H9 (cell line): Measurements from ENCODE around the gene KDR. TPM values are rescaled to one million over a fixed set of nuclear protein-coding genes. Genes with fewer than 3 reads are reported as not detected.

ENCODE experiments used
- DNase-seq: peaks from one replicate; pipeline ENCODE4 v3.0.0-alpha.2; 2017
- H2AFZ ChIP-seq: one replicate; pipeline ENCODE4 v1.6.1; 2013; ENCODE audit warnings: mild to moderate bottlenecking, low read length, control low read depth, moderate library complexity
- H2AK5ac ChIP-seq: 2 replicates; pipeline ENCODE4 v1.6.1; 2013; ENCODE audit warnings: low read length, control low read depth, mixed read lengths; ENCODE audit not compliant: insufficient read length
- H2BK120ac ChIP-seq: one replicate; pipeline ENCODE4 v1.6.1; 2013; ENCODE audit warnings: low read depth, mild to moderate bottlenecking, low read length, control low read depth, inconsistent platforms; ENCODE audit not compliant: poor library complexity, severe bottlenecking
- H2BK12ac ChIP-seq: 2 replicates; pipeline ENCODE4 v1.6.1; 2013; ENCODE audit warnings: low read length, control low read depth, mixed read lengths, low read depth; ENCODE audit not compliant: insufficient read length
- H2BK15ac ChIP-seq: 2 replicates; pipeline ENCODE4 v1.6.1; 2013; ENCODE audit warnings: low read depth, low read length, control low read depth
- H2BK20ac ChIP-seq: one replicate; pipeline ENCODE4 v1.6.1; 2013; ENCODE audit warnings: low read depth, mild to moderate bottlenecking, low read length, control low read depth, inconsistent platforms; ENCODE audit not compliant: poor library complexity, severe bottlenecking
- H2BK5ac ChIP-seq: 2 replicates; pipeline ENCODE4 v1.6.1; 2013; ENCODE audit warnings: low read length, control low read depth, mixed read lengths; ENCODE audit not compliant: insufficient read length
- H3K14ac ChIP-seq: 2 replicates; pipeline ENCODE4 v1.6.1; 2013; ENCODE audit warnings: low read length, control low read depth; ENCODE audit not compliant: insufficient read depth
- H3K18ac ChIP-seq: 2 replicates; pipeline ENCODE4 v1.6.1; 2013; ENCODE audit warnings: low read depth, mild to moderate bottlenecking, mixed read lengths, low read length, control low read depth; ENCODE audit not compliant: insufficient read length
- H3K23ac ChIP-seq: 2 replicates; pipeline ENCODE4 v1.6.1; 2013; ENCODE audit warnings: low read length, control low read depth, mixed read lengths, low read depth; ENCODE audit not compliant: insufficient read length
- H3K23me2 ChIP-seq: 2 replicates; pipeline ENCODE4 v1.6.1; 2013; ENCODE audit warnings: low read depth, mild to moderate bottlenecking, mixed read lengths, low read length, control low read depth; ENCODE audit not compliant: insufficient read length, poor library complexity, severe bottlenecking
- H3K27ac ChIP-seq: 2 replicates; pipeline ENCODE4 v1.5.1; 2013; ENCODE audit warnings: low read length, control low read depth, mixed read lengths, low read depth; ENCODE audit not compliant: insufficient read length
- H3K27me3 ChIP-seq: 2 replicates; pipeline ENCODE4 v1.6.1; 2013; ENCODE audit warnings: low read length, control low read depth, inconsistent platforms; ENCODE audit not compliant: insufficient read depth
- H3K4ac ChIP-seq: 2 replicates; pipeline ENCODE4 v1.6.1; 2013; ENCODE audit warnings: low read depth, mild to moderate bottlenecking, control low read depth, inconsistent platforms, low read length, moderate library complexity
- H3K4me1 ChIP-seq: 2 replicates; pipeline ENCODE4 v1.6.1; 2013; ENCODE audit warnings: low read length, control low read depth, inconsistent platforms; ENCODE audit not compliant: insufficient read depth
- H3K4me2 ChIP-seq: 2 replicates; pipeline ENCODE4 v1.6.1; 2013; ENCODE audit warnings: low read length, control low read depth, mixed read lengths; ENCODE audit not compliant: insufficient read length, insufficient read depth
- H3K56ac ChIP-seq: 2 replicates; pipeline ENCODE4 v1.6.1; 2013; ENCODE audit warnings: low read depth, mild to moderate bottlenecking, mixed read lengths, low read length, control low read depth; ENCODE audit not compliant: insufficient read length
- H3K79me1 ChIP-seq: 2 replicates; pipeline ENCODE4 v1.6.1; 2013; ENCODE audit warnings: low read depth, mild to moderate bottlenecking, moderate library complexity, low read length, control low read depth, inconsistent platforms; ENCODE audit not compliant: insufficient read depth, poor library complexity, severe bottlenecking
- H3K79me2 ChIP-seq: 2 replicates; pipeline ENCODE4 v1.6.1; 2013; ENCODE audit warnings: low read length, control low read depth, inconsistent platforms; ENCODE audit not compliant: insufficient read depth
- H3K9ac ChIP-seq: 2 replicates; pipeline ENCODE4 v1.6.1; 2013; ENCODE audit warnings: low read length, control low read depth, mixed read lengths; ENCODE audit not compliant: insufficient read length; ENCODE audit errors: extremely low read depth
- H3K9me3 ChIP-seq: one replicate; pipeline ENCODE4 v1.6.1; 2013; ENCODE audit warnings: low read depth, low read length, inconsistent platforms; ENCODE audit not compliant: control insufficient read depth
- H3T11ph ChIP-seq: one replicate; pipeline ENCODE4 v1.6.1; 2013; ENCODE audit warnings: mild to moderate bottlenecking, low read length, control low read depth, inconsistent platforms
- H4K20me1 ChIP-seq: one replicate; pipeline ENCODE4 v1.6.1; 2013; ENCODE audit not compliant: control insufficient read depth, insufficient read length, insufficient read depth
- H4K5ac ChIP-seq: 2 replicates; pipeline ENCODE4 v1.6.1; 2013; ENCODE audit warnings: low read depth, mild to moderate bottlenecking, mixed read lengths, low read length, control low read depth; ENCODE audit not compliant: insufficient read length
- H4K8ac ChIP-seq: replicated peaks from 2 replicates; pipeline ENCODE4 v1.6.1; 2013; ENCODE audit warnings: low read length, control low read depth, mixed read lengths, low read depth; ENCODE audit not compliant: insufficient read length
- H4K91ac ChIP-seq: 2 replicates; pipeline ENCODE4 v1.6.1; 2013; ENCODE audit warnings: low read depth, mild to moderate bottlenecking, moderate library complexity, mixed read lengths, low read length, control low read depth; ENCODE audit not compliant: insufficient read length
- H3K27ac Mint-ChIP-seq, 3 experiments: 2 replicates in 2 of 3; 3 replicates in 1 of 3; pipeline ENCODE4 v1.8.0; 2020 to 2021; ENCODE audit warnings: mixed read lengths in 3 of 3, mild to moderate bottlenecking in 1 of 3, moderate library complexity in 1 of 3
- H3K27me3 Mint-ChIP-seq: 2 replicates; pipeline ENCODE4 v1.8.0; 2021; ENCODE audit warnings: low read depth, mild to moderate bottlenecking, moderate library complexity, mixed read lengths
- H3K36me3 Mint-ChIP-seq, 3 experiments: 2 replicates in 2 of 3; 3 replicates in 1 of 3; pipeline ENCODE4 v1.8.0; 2020 to 2021; ENCODE audit warnings: low read depth in 3 of 3, mixed read lengths in 3 of 3; ENCODE audit not compliant: insufficient read depth in 1 of 3
- H3K4me1 Mint-ChIP-seq, 2 experiments: 2 replicates each; pipeline ENCODE4 v1.8.0; 2020; ENCODE audit warnings: mixed read lengths in 2 of 2
- H3K4me3 Mint-ChIP-seq, 2 experiments: 2 replicates in 1 of 2; 3 replicates in 1 of 2; pipeline ENCODE4 v1.8.0; 2020 to 2021; ENCODE audit warnings: mild to moderate bottlenecking in 2 of 2, mixed read lengths in 2 of 2, moderate library complexity in 1 of 2
- H3K9me3 Mint-ChIP-seq, 2 experiments: 2 replicates in 1 of 2; 3 replicates in 1 of 2; pipeline ENCODE4 v1.8.0; 2020; ENCODE audit warnings: mild to moderate bottlenecking in 2 of 2, mixed read lengths in 2 of 2, moderate library complexity in 1 of 2
- CTCF ChIP-seq: fragments of 200-600 bp; sonication (generic); conservative IDR thresholded peaks from 3 replicates; pipeline ENCODE4 v1.8.0; 2021; ENCODE audit warnings: antibody characterized with exemption, mild to moderate bottlenecking
- WGBS: extraction: QIAGEN DNeasy Blood & Tissue Kit; methylation state at CpG from one replicate; pipeline ENCODE4 v1.1.7; 2013; ENCODE audit warnings: missing lambda C conversion rate, low lambda C conversion rate, mixed read lengths; ENCODE audit not compliant: insufficient read length; ENCODE audit errors: extremely low coverage; 5-methylcytosine and 5-hydroxymethylcytosine counted together
- total RNA-seq: library from RNA; stranded (reverse); gene quantifications from 2 replicates; pipeline ENCODE4 v1.2.1, GENCODE V29; 2021

The KDR gene
- total RNA-seq, 1 experiment from 2014 or later = 51.4 TPM

DNA sequence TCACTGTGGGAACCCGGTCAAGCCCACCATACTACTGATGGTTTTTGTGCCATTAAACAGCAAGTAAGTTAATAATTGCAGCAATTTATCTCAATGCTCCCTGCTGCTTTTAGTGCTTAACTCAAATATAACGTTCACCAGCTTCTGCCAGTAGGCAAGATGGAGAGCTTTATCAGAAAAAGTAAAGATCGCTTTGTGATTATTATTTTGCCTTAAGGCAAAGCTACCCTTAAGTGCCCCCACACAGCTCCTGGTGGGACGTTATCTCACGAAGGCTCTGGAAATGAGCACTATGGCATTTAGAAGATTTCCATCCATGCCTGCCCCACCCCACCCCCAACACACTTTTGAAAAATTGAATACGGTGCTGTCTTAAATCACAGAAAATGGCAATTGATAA, 59.4 kb downstream of the KDR start:
- H3K56ac ChIP-seq = no peak overlapping the region
- H3K4ac ChIP-seq = no peak overlapping the region
- no peak overlapping the region for H3K4me2 ChIP-seq
- H3K18ac ChIP-seq = no peak overlapping the region
- H3K27ac ChIP-seq = no peak overlapping the region
- Mint-ChIP-seq H3K36me3 (no peaks in the 10 kb centered on the region), H3K4me1 (no peaks in the 10 kb centered on the region), H3K4me3 (no peak overlapping the region), H3K27me3 (no peaks in the 10 kb centered on the region; the same call in 1 of the 2 replicates), H3K9me3 (peaks cover 0 to 2% of the 10 kb centered on the region in 2 experiments; a peak in 2 of 5 replicates), H3K27ac (no peak overlapping the region)
- no peaks in the 10 kb centered on the region for H3K4me1 ChIP-seq
- H3K23ac ChIP-seq = no peak overlapping the region
- no peak overlapping the region for H4K8ac ChIP-seq
- H3K14ac ChIP-seq = no peak overlapping the region
- no peaks in the 10 kb centered on the region for H3K23me2 ChIP-seq
- H2BK5ac ChIP-seq = no peak overlapping the region
- no peak overlapping the region for H2BK20ac ChIP-seq
- TF ChIP-seq CTCF = no peak
- H2BK15ac ChIP-seq = no peak overlapping the region
- no peak overlapping the region for H2AK5ac ChIP-seq
- H3K79me1 ChIP-seq = no peaks in the 10 kb centered on the region
- H2AFZ ChIP-seq = no peak overlapping the region
- no peak overlapping the region for H2BK12ac ChIP-seq
- H4K5ac ChIP-seq = no peak overlapping the region
- H2BK120ac ChIP-seq = no peak overlapping the region
- DNase-seq = no peak
- no peak overlapping the region for H3T11ph ChIP-seq
- WGBS = no CpG with 5 or more reads among the region's 6 CpGs
- H3K9me3 ChIP-seq = no peaks in the 10 kb centered on the region
- no peaks in the 10 kb centered on the region for H3K79me2 ChIP-seq
- H4K20me1 ChIP-seq = no peaks in the 10 kb centered on the region
- no peak overlapping the region for H3K9ac ChIP-seq
- no peak overlapping the region for H4K91ac ChIP-seq
- H3K27me3 ChIP-seq = no peaks in the 10 kb centered on the region
